H9 (cell line): ENCODE results near the gene LRPPRC. TPM values are rescaled to one million over a fixed set of nuclear protein-coding genes. Genes with fewer than 3 reads are reported as not detected.

Source experiments
- DNase-seq: peaks from one replicate; pipeline ENCODE4 v3.0.0-alpha.2; 2017
- H2AFZ ChIP-seq: one replicate; pipeline ENCODE4 v1.6.1; 2013; ENCODE audit warnings: mild to moderate bottlenecking, low read length, control low read depth, moderate library complexity
- H2AK5ac ChIP-seq: 2 replicates; pipeline ENCODE4 v1.6.1; 2013; ENCODE audit warnings: low read length, control low read depth, mixed read lengths; ENCODE audit not compliant: insufficient read length
- H2BK120ac ChIP-seq: one replicate; pipeline ENCODE4 v1.6.1; 2013; ENCODE audit warnings: low read depth, mild to moderate bottlenecking, low read length, control low read depth, inconsistent platforms; ENCODE audit not compliant: poor library complexity, severe bottlenecking
- H2BK12ac ChIP-seq: 2 replicates; pipeline ENCODE4 v1.6.1; 2013; ENCODE audit warnings: low read length, control low read depth, mixed read lengths, low read depth; ENCODE audit not compliant: insufficient read length
- H2BK15ac ChIP-seq: 2 replicates; pipeline ENCODE4 v1.6.1; 2013; ENCODE audit warnings: low read depth, low read length, control low read depth
- H2BK20ac ChIP-seq: one replicate; pipeline ENCODE4 v1.6.1; 2013; ENCODE audit warnings: low read depth, mild to moderate bottlenecking, low read length, control low read depth, inconsistent platforms; ENCODE audit not compliant: poor library complexity, severe bottlenecking
- H2BK5ac ChIP-seq: 2 replicates; pipeline ENCODE4 v1.6.1; 2013; ENCODE audit warnings: low read length, control low read depth, mixed read lengths; ENCODE audit not compliant: insufficient read length
- H3K14ac ChIP-seq: 2 replicates; pipeline ENCODE4 v1.6.1; 2013; ENCODE audit warnings: low read length, control low read depth; ENCODE audit not compliant: insufficient read depth
- H3K18ac ChIP-seq: 2 replicates; pipeline ENCODE4 v1.6.1; 2013; ENCODE audit warnings: low read depth, mild to moderate bottlenecking, mixed read lengths, low read length, control low read depth; ENCODE audit not compliant: insufficient read length
- H3K23ac ChIP-seq: 2 replicates; pipeline ENCODE4 v1.6.1; 2013; ENCODE audit warnings: low read length, control low read depth, mixed read lengths, low read depth; ENCODE audit not compliant: insufficient read length
- H3K23me2 ChIP-seq: 2 replicates; pipeline ENCODE4 v1.6.1; 2013; ENCODE audit warnings: low read depth, mild to moderate bottlenecking, mixed read lengths, low read length, control low read depth; ENCODE audit not compliant: insufficient read length, poor library complexity, severe bottlenecking
- H3K27ac ChIP-seq: 2 replicates; pipeline ENCODE4 v1.5.1; 2013; ENCODE audit warnings: low read length, control low read depth, mixed read lengths, low read depth; ENCODE audit not compliant: insufficient read length
- H3K27me3 ChIP-seq: 2 replicates; pipeline ENCODE4 v1.6.1; 2013; ENCODE audit warnings: low read length, control low read depth, inconsistent platforms; ENCODE audit not compliant: insufficient read depth
- H3K4ac ChIP-seq: 2 replicates; pipeline ENCODE4 v1.6.1; 2013; ENCODE audit warnings: low read depth, mild to moderate bottlenecking, control low read depth, inconsistent platforms, low read length, moderate library complexity
- H3K4me1 ChIP-seq: 2 replicates; pipeline ENCODE4 v1.6.1; 2013; ENCODE audit warnings: low read length, control low read depth, inconsistent platforms; ENCODE audit not compliant: insufficient read depth
- H3K4me2 ChIP-seq: 2 replicates; pipeline ENCODE4 v1.6.1; 2013; ENCODE audit warnings: low read length, control low read depth, mixed read lengths; ENCODE audit not compliant: insufficient read length, insufficient read depth
- H3K56ac ChIP-seq: 2 replicates; pipeline ENCODE4 v1.6.1; 2013; ENCODE audit warnings: low read depth, mild to moderate bottlenecking, mixed read lengths, low read length, control low read depth; ENCODE audit not compliant: insufficient read length
- H3K79me1 ChIP-seq: 2 replicates; pipeline ENCODE4 v1.6.1; 2013; ENCODE audit warnings: low read depth, mild to moderate bottlenecking, moderate library complexity, low read length, control low read depth, inconsistent platforms; ENCODE audit not compliant: insufficient read depth, poor library complexity, severe bottlenecking
- H3K79me2 ChIP-seq: 2 replicates; pipeline ENCODE4 v1.6.1; 2013; ENCODE audit warnings: low read length, control low read depth, inconsistent platforms; ENCODE audit not compliant: insufficient read depth
- H3K9ac ChIP-seq: 2 replicates; pipeline ENCODE4 v1.6.1; 2013; ENCODE audit warnings: low read length, control low read depth, mixed read lengths; ENCODE audit not compliant: insufficient read length; ENCODE audit errors: extremely low read depth
- H3K9me3 ChIP-seq: one replicate; pipeline ENCODE4 v1.6.1; 2013; ENCODE audit warnings: low read depth, low read length, inconsistent platforms; ENCODE audit not compliant: control insufficient read depth
- H3T11ph ChIP-seq: one replicate; pipeline ENCODE4 v1.6.1; 2013; ENCODE audit warnings: mild to moderate bottlenecking, low read length, control low read depth, inconsistent platforms
- H4K20me1 ChIP-seq: one replicate; pipeline ENCODE4 v1.6.1; 2013; ENCODE audit not compliant: control insufficient read depth, insufficient read length, insufficient read depth
- H4K5ac ChIP-seq: 2 replicates; pipeline ENCODE4 v1.6.1; 2013; ENCODE audit warnings: low read depth, mild to moderate bottlenecking, mixed read lengths, low read length, control low read depth; ENCODE audit not compliant: insufficient read length
- H4K8ac ChIP-seq: replicated peaks from 2 replicates; pipeline ENCODE4 v1.6.1; 2013; ENCODE audit warnings: low read length, control low read depth, mixed read lengths, low read depth; ENCODE audit not compliant: insufficient read length
- H4K91ac ChIP-seq: 2 replicates; pipeline ENCODE4 v1.6.1; 2013; ENCODE audit warnings: low read depth, mild to moderate bottlenecking, moderate library complexity, mixed read lengths, low read length, control low read depth; ENCODE audit not compliant: insufficient read length
- H3K27ac Mint-ChIP-seq, 3 experiments: 2 replicates in 2 of 3; 3 replicates in 1 of 3; pipeline ENCODE4 v1.8.0; 2020 to 2021; ENCODE audit warnings: mixed read lengths in 3 of 3, mild to moderate bottlenecking in 1 of 3, moderate library complexity in 1 of 3
- H3K27me3 Mint-ChIP-seq: 2 replicates; pipeline ENCODE4 v1.8.0; 2021; ENCODE audit warnings: low read depth, mild to moderate bottlenecking, moderate library complexity, mixed read lengths
- H3K36me3 Mint-ChIP-seq, 3 experiments: 2 replicates in 2 of 3; 3 replicates in 1 of 3; pipeline ENCODE4 v1.8.0; 2020 to 2021; ENCODE audit warnings: low read depth in 3 of 3, mixed read lengths in 3 of 3; ENCODE audit not compliant: insufficient read depth in 1 of 3
- H3K4me1 Mint-ChIP-seq, 2 experiments: 2 replicates each; pipeline ENCODE4 v1.8.0; 2020; ENCODE audit warnings: mixed read lengths in 2 of 2
- H3K4me3 Mint-ChIP-seq, 2 experiments: 2 replicates in 1 of 2; 3 replicates in 1 of 2; pipeline ENCODE4 v1.8.0; 2020 to 2021; ENCODE audit warnings: mild to moderate bottlenecking in 2 of 2, mixed read lengths in 2 of 2, moderate library complexity in 1 of 2
- H3K9me3 Mint-ChIP-seq, 2 experiments: 2 replicates in 1 of 2; 3 replicates in 1 of 2; pipeline ENCODE4 v1.8.0; 2020; ENCODE audit warnings: mild to moderate bottlenecking in 2 of 2, mixed read lengths in 2 of 2, moderate library complexity in 1 of 2
- WGBS: extraction: QIAGEN DNeasy Blood & Tissue Kit; methylation state at CpG from one replicate; pipeline ENCODE4 v1.1.7; 2013; ENCODE audit warnings: missing lambda C conversion rate, low lambda C conversion rate, mixed read lengths; ENCODE audit not compliant: insufficient read length; ENCODE audit errors: extremely low coverage; 5-methylcytosine and 5-hydroxymethylcytosine counted together
- total RNA-seq: library from RNA; stranded (reverse); gene quantifications from 2 replicates; pipeline ENCODE4 v1.2.1, GENCODE V29; 2021
- TF ChIP-seq, protein P1 (sequence below): fragments of 200-600 bp; sonication (generic); conservative IDR thresholded peaks from 3 replicates; pipeline ENCODE4 v1.8.0; 2021; ENCODE audit warnings: antibody characterized with exemption, mild to moderate bottlenecking

Gene LRPPRC
- total RNA-seq, 1 experiment from 2014 or later, result 182 TPM

DNA sequence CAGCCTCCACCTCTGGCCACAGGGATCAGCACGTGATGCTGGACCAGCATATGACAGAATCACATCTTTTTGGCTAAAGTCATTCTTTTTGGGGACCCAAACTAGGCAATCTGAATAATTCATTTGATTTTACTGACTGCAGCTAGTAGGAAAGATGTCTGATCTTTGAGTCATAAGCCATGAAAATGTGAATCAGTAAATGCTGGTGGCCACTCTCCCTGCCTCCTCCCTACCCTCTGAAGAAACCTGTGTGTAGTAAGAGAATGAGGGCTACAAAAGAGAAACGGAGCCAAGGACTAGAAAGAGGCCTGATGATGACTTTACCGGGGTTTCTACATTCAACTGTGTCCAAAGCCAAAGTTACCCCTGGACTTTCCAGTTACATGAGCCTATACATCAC, 10.1 kb upstream of the LRPPRC start:
- Histone ChIP-seq H3K4me2 (no peak overlapping the region), H3K79me1 (no peaks in the 10 kb centered on the region), H3K27ac (no peak overlapping the region), H4K5ac (no peak overlapping the region), H3K56ac (no peak overlapping the region), H2BK12ac (no peak overlapping the region), H3K23me2 (no peaks in the 10 kb centered on the region), H3K9ac (no peak overlapping the region), H2BK15ac (no peak overlapping the region), H3T11ph (no peak overlapping the region), H4K8ac (no peak overlapping the region), H2BK5ac (no peak overlapping the region), H3K79me2 (no peaks in the 10 kb centered on the region), H2AFZ (no peak overlapping the region), H3K14ac (no peak overlapping the region), H3K9me3 (no peaks in the 10 kb centered on the region), H3K23ac (no peak overlapping the region), H3K18ac (no peak overlapping the region), H4K20me1 (no peaks in the 10 kb centered on the region), H2BK20ac (no peak overlapping the region), H3K27me3 (no peaks in the 10 kb centered on the region), H3K4ac (no peak overlapping the region), H3K4me1 (no peaks in the 10 kb centered on the region; the same call in 1 of the 2 replicates), H2AK5ac (no peak overlapping the region), H4K91ac (no peak overlapping the region), H2BK120ac (no peak overlapping the region)
- Mint-ChIP-seq H3K4me1 (peaks cover 3 to 10% of the 10 kb centered on the region in 2 experiments; a peak in 3 of 4 replicates), H3K4me3 (no peak overlapping the region), H3K27me3 (no peaks in the 10 kb centered on the region; the same call in 1 of the 2 replicates), H3K36me3 (no peaks in the 10 kb centered on the region; a peak in 1 of 7 replicates), H3K27ac (no peak overlapping the region), H3K9me3 (no peaks in the 10 kb centered on the region)
- TF ChIP-seq, protein P1, sequence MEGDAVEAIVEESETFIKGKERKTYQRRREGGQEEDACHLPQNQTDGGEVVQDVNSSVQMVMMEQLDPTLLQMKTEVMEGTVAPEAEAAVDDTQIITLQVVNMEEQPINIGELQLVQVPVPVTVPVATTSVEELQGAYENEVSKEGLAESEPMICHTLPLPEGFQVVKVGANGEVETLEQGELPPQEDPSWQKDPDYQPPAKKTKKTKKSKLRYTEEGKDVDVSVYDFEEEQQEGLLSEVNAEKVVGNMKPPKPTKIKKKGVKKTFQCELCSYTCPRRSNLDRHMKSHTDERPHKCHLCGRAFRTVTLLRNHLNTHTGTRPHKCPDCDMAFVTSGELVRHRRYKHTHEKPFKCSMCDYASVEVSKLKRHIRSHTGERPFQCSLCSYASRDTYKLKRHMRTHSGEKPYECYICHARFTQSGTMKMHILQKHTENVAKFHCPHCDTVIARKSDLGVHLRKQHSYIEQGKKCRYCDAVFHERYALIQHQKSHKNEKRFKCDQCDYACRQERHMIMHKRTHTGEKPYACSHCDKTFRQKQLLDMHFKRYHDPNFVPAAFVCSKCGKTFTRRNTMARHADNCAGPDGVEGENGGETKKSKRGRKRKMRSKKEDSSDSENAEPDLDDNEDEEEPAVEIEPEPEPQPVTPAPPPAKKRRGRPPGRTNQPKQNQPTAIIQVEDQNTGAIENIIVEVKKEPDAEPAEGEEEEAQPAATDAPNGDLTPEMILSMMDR, result no peak
- WGBS, result no CpG with 5 or more reads among the region's 3 CpGs
- no peak for DNase-seq
